Loucy (cell line): Measurements from ENCODE around the gene GTF2A1.

Experiments used
- CTCF ChIP-seq: fragments of 200-600 bp; sonication (generic); conservative IDR thresholded peaks from 2 replicates; pipeline ENCODE4 v1.5.1; 2014; ENCODE audit warnings: mild to moderate bottlenecking, antibody characterized with exemption, low read length
- EZH2phosphoT487 ChIP-seq: fragments of 200-600 bp; IDR thresholded peaks from 2 replicates; pipeline ENCODE4 v1.6.1; 2018; ENCODE audit warnings: antibody characterized with exemption, mild to moderate bottlenecking, moderate library complexity, borderline replicate concordance

GRCh38 chr14:81211844-81212243 lies 8.9 kb downstream of the GTF2A1 start:
- no peak for TF ChIP-seq EZH2phosphoT487
- TF ChIP-seq CTCF, result peak; percentile 66
